ENCODE measurements around the gene AKAP6.

AKAP6 gene, protein sequence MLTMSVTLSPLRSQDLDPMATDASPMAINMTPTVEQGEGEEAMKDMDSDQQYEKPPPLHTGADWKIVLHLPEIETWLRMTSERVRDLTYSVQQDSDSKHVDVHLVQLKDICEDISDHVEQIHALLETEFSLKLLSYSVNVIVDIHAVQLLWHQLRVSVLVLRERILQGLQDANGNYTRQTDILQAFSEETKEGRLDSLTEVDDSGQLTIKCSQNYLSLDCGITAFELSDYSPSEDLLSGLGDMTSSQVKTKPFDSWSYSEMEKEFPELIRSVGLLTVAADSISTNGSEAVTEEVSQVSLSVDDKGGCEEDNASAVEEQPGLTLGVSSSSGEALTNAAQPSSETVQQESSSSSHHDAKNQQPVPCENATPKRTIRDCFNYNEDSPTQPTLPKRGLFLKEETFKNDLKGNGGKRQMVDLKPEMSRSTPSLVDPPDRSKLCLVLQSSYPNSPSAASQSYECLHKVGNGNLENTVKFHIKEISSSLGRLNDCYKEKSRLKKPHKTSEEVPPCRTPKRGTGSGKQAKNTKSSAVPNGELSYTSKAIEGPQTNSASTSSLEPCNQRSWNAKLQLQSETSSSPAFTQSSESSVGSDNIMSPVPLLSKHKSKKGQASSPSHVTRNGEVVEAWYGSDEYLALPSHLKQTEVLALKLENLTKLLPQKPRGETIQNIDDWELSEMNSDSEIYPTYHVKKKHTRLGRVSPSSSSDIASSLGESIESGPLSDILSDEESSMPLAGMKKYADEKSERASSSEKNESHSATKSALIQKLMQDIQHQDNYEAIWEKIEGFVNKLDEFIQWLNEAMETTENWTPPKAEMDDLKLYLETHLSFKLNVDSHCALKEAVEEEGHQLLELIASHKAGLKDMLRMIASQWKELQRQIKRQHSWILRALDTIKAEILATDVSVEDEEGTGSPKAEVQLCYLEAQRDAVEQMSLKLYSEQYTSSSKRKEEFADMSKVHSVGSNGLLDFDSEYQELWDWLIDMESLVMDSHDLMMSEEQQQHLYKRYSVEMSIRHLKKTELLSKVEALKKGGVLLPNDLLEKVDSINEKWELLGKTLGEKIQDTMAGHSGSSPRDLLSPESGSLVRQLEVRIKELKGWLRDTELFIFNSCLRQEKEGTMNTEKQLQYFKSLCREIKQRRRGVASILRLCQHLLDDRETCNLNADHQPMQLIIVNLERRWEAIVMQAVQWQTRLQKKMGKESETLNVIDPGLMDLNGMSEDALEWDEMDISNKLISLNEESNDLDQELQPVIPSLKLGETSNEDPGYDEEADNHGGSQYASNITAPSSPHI (N-terminal part only)

DNA sequence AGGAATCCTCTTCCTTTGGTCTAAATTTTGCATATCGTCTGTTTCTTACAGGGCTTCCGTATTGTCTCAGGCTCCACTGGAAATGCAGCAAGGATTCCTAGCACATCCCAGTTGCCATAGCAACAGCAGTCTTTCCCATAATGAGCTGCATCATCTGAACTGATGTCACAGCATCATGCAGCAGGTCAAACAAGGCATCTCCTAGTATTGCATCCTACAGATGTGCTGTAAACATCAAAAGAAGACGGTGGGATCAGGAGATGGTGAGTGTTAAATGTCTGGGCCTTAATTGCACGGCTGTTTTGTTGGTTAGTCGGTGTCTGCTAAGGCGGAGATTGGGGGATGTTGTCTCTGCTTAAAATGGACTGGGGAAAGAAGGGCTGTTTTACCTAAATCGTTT, at the start of gene AKAP6:
AKAP6 (plus strand) TSS at position 153 of the 400 bp plus-strand sequence. CDS start 104,196 bp downstream, outside the sequence.
- DNase-seq (ENCODE audit: low read depth): no peak

DNA sequence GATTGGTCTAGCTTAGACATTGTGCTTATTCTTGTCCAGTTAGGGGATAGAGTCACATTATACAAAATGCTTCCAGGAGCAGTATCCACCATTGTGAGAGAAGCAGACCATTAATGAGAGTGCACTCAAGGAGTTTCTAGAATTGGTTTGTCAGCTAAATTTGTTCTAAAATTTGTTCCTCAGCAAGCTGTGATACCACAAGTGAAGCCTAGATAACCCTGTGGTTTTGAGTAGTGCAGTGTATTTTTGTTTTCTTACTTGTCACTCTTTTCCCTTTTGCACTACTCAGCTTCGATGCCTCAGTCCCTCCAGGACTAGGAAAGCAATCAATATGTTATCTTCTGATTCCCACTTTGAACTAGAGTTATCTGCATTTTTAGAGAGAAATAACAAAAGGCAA, 42.5 kb upstream of the AKAP6 start:
- no peak for DNase-seq (ENCODE audit: low read depth)

DNA sequence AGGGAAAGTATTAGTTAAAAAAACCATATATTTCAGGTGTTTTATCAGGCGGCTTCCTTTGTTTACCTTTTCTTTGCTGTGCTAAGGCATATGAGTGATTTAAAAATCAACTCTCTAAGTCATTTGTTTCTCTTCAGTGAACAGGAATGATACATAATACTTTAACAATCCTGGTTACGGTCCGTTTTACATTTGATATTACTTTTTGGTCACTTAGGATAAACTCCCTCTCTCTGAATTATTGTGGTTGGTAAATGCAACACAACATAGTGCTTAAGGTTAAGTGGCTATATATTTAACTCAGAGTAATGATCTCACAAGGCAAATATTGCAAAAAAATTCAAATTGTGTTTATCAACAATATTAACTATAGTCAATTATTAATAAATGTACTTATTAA, 32.7 kb upstream of the AKAP6 start:
- no peak for DNase-seq (ENCODE audit: low read depth)

DNA sequence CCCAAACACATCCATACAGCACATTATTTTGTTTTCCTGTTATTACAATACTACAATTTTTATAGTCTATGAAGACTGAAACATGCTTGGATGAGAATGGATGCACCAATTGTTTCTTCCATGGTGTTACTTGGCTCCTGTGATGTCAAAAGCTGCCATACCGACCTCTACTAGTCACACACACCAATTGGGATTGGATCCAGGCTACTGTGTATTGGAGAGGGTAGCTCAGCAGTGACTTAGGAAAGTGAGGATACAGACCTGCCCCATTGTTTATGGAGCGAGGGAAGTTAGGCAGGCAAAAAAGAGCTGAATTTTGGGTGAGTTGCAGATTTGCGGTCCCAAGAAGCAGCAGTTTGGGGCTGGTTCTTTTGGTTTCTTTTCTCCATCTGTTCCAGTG, 30.8 kb upstream of the AKAP6 start:
- DNase-seq (ENCODE audit: low read depth): no peak

DNA sequence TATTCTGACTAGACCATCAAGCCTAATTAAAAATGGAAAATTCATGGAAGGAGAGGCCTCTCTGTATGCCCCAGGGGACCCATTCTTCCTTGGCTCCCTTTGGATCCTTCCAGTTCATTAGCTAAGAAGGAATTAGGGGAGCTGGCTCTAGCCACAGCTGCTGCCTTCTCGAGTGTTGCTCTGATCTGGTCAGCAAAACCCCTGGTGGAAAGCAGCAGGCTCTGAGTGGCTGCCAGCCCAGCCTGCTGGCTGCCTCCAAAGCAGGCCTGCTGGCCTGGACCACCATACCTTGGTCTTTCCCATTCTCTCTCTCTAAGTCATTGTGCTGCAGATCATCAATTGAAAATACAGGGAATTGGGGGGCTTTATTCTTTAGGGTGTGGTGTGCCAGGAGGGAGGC, 29.0 kb upstream of the AKAP6 start:
- no peak for DNase-seq (ENCODE audit: low read depth)

DNA sequence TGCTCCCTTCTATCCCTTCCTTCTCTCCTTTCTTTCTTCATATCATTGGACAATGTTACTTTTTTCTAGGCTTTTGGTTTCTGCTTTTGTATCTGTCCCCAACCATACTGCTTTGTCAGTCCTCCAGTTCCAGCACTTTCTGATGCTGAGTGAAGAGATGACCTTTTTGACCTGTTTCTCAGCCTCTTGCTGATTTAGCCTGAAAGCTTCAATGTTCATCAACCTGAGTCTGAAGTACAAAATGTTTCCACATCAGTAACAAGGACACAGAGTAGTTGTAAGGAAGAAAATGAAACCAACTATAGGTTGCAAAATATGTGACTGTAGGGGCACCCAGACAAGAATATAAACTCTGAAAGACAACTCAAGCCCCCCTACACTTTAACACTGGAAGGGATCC, 25.2 kb upstream of the AKAP6 start:
- no peak for DNase-seq (ENCODE audit: low read depth)

DNA sequence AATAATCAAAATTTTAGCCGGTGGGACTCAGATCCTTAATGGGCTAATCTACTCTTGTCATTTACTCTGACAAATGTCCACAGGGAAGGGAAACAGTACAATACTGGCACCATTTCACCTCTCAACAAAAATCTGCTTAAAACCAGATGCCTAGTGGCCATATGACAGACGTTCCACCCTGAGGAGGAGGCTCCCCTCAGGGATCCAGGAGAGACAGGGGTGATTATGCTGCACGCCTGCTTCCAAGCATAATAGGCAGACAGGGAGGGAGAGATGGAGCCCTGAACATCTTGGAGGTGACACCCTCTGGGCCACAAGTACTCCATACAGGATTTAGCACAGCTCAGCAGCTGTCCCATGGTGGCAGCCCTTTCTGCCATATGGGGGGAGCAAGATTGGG, 24.8 kb upstream of the AKAP6 start:
- DNase-seq (ENCODE audit: low read depth): no peak

DNA sequence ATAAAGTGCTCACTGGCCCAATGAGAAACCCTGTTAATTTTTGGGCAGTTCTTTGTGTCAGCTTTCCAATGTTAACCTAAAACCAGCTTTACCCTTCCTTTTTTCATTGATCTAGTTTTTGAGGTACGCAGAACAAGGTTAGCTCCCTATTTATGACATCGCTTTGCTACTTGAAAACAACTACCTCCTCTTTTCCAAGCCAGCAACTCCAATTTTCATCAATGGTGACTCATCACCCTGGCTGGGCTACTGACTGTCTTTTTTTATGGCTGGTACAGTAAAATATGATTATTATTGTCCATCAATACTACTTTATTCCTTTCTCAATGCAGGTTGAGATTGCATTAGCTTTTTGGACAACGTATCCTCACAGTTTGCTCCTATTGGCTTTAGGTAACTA, 22.5 kb upstream of the AKAP6 start:
- no peak for DNase-seq (ENCODE audit: low read depth)

DNA sequence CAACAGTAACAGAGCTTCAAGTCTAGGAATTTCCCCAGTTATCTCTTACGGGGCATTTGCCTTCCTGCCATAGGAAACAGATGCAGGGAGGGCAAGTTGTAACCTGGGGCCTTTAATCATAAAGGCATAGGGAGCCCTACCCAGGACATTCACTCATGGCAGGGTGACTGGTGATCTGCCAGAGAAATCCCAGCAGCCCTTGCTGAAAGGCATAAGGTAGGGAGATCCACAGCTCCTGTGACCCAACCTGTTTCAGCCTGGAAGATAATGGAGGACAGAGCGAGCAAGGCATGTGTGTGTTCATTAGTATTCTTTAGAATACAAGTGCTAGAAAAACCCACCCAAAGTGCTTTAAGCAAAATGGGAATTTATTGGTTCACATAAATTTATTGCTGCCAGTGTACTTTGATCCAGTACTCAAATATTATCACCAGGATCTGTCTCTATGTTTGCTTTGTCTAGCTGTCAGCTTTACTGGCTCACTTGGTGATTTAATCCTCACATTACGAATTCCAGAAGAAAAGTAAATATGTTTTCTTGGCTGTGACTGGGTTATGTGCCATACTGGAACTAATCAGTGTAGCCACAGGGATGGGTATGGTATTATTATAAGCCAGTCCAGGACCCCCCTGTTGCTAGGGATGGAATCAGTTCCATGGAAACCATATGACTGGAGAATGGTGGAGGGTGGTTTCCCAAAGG, 21.1 kb upstream of the AKAP6 start:
- DNase-seq (ENCODE audit: low read depth): no peak

DNA sequence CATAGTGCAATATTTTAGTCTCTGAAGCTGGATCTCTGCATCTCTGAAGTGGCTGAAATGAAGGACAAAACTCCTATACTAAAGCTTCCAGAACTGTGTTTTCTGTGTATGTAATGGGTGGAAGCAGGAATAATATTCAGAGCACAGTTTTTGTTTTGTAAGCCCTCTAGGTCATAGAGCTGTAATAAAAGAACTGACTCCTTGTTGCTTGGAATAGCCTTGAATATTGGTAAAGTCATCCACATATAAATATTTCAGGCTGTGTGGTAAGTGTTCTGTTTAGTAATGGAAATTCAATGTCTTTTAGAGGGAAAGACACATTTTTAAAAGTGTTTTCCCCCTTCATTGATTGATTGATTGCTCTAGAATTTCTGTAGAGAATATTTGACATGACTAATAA, 18.2 kb upstream of the AKAP6 start:
- no peak for DNase-seq (ENCODE audit: low read depth)

DNA sequence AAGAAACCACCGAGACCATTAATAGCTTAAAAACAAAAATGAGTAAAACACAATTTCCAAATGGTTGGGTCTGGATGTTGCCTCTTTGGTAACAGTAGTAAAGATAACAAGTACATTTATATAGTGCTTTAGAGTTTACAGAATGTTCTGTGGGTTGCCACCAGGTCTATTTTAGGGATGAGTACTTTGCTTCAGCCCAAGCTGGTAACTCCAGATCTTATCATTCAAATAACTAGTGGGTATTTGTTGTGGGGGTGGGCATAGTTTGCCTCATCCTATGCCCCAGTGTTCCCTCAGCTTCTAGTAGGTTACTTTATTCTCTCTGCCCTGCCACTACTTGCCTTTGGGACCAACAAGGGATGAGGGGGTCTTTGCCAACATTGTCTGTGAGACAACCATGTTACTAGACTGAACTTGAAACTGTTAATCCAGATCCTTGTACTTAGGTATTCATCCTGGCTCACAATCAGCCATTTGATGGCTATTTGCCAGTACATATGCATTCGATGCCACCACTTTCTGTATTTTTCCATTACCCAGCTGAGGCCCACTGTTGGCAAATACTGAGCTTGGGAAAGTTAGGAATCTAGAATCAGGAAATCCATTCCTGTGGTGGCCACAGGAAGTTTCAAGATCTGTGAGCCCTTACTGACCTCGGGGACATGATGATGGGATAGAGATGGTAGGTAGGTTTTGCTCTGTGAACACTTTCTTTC, 17.6 kb upstream of the AKAP6 start:
- DNase-seq (ENCODE audit: low read depth): no peak

DNA sequence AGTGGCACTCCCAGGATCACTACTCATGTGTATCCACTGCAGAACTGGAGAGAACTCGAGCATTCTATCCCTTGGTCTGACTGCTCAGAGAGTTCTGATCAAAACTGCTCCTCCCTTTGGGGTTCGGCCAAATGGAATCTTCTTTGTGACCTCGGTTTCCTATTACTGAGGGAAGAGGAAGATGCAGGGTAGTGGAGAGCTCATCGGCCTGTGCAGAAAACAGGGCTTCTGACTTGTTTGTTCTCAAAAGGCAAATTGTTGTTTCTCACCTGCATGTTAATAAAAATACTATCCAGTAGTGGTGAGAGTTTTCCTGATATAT, 17.1 kb upstream of the AKAP6 start:
- DNase-seq (ENCODE audit: low read depth): no peak

DNA sequence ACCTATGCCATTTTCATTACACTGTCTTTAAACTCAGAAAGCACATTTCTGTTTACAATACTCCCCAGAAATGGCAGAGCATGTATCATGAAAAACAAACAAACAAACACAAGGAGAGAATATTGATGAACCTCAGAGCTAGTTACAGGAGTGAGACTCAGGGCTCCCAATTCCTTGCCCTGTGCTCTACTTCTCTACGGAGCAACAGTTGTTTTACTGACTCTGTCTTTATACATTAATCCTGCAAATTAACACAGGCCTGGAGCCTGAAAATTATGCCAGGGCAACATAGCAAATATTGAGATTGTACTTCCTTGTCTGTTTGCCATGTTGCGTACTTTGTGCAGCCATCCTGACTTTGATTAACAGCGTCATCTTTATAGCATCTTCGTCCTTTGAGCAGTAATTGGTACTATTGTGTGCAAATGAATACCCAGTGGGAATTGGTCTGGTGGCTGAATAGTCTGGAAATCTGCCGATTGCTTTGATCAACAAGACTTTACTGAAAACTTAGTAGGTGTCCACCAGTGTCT, 15.2 kb upstream of the AKAP6 start:
- no peak for DNase-seq (ENCODE audit: low read depth)

DNA sequence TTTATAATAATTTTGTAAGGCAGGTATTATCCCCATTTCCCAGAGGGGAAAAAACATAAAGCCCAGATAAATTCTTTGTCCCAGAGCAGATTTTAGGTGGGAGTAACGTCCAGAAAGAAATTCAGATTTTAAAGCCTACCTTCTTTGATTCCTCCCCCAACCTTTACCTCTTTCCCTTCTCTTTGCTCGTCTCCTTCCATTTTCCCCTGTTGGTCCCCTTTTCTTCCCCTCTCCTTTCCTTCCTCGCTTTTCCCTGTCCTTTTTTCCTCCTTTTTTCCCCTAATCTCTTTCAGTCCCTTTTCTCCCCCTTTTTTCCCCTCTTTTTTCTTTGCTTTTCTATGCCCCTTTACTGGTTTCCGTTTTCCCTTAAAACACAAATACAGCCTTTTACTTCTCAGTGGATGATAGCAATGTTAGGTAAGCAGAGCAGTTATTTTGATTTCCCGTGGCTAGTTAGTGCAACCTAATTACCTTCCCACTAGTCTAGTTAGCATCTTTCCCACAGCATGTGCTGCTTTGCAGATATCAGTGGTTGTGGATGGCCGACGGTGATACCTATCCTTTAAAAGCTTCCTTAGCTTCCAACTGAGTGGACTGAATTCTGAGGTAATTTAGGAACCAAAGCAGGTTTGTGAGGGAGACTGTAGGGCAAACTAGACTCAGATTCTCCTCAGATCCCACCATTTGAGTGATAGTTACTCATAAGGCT, 10.9 kb upstream of the AKAP6 start:
- DNase-seq (ENCODE audit: low read depth): no peak

DNA sequence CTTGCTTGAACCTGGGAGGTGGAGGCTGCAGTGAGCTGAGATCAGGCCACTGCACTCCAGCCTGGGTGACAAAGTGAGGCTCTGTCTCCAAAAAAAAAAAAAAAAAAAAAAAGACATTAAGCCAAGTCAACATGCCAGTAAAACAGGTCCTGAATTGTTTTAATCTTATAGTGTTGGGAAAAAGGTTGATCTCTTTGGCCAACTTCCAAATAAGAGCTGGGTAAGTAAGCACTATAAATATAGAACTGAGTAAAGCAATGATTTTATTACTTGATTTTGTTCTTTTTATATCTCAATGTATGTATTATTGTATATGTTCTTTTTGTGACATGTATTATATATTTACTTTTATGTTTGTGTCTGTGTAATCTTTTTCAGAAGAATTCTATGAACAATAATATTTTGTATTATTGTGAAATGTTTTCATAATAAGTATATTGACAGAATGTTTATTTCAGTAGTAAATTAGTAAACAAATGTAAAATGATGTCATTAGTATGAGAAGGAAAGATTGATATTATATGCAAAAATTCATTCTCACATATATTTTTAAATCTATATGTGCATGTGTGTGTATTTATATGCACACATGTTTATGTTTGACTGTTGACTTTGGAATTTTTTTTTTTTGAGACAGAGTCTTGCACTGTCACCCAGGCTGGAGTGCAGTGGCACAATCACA, 9.6 kb upstream of the AKAP6 start:
- no peak for DNase-seq (ENCODE audit: low read depth)

DNA sequence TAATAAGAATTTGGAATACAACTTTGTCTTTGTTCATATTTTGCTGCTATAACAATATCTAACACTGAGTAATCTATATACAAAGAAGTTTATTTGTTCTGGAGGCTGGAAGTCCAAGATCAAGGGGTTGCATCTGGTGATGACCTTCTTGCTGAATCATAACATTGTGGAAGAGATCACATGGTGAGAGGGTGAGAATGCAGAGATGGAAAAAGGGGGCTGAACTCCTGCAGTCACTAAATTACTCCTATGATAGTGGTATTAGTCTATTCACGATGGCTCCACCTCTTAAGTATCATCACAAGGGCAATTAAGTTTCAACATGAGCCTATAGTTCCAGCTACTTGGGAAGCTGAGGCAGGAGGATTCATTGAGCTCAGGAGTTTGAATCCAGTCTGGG, 4.5 kb upstream of the AKAP6 start:
- DNase-seq (ENCODE audit: low read depth): no peak

DNA sequence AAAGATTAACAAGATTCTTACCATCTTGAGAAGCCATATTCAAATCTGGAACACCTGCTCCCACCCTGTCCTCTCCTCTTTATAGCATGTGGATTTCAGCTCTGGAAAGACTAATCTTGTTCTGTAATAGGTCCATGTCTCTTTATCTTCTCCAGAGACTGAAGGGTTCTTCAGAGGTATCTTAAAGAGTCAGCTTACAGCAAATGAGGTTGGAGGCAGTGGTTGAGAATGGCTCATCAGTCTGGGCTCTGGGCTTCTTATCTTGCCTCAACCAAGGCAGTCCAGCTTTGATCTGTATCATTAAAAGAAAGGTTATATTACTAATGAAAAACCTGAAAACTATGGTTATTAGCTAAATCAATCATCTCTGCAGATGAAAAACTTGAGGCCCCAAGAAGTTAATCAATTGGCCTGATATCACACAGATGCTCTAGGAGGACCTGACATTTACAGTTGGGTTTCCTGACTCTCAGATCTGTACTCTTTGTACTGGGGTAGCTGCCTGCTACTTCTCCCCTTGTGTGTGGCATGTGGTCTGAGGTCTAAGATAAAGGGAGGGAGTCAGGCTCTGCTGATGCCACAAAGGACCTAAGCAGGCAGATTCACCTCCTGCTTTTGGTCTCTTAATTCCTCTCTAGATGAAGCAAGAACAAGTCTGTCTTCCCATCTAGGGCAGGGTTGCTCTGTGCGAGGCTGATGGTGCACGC, 1.7 kb upstream of the AKAP6 start:
- no peak for DNase-seq (ENCODE audit: low read depth)

DNA sequence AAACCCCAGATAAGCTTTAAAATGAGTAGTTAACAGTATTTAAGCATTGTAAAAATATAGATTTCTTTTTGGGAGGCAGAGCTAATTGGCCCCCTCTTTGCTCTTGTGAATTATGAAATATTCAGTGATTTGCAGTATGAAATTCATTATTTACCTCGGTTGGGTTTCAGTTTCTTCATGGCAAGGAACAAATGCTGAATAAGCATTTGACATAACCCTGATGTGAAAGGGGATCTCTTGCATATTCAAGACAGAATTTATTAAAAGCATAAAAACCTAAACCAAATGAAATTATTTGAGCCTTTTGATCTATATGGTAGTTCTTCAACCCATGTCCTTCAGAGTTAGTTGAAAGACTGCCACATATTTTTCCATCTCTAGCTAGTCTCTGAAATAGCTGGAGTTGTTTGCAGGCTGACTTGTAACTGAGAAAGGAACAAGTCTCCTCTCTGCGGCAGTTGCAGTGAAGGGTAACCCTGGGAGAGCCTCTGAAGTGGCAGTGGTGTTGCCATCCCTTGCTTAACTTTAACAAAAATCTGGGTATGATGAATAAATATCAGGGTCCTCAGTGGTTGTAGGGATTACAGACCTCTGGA, 690 bp downstream of the AKAP6 start:
- no peak for DNase-seq (ENCODE audit: low read depth)

Measured in CMK (cell line).